Large intestine (tissue), 3 donors: ENCODE results near the gene ADPRM. TPM values are rescaled to one million over a fixed set of nuclear protein-coding genes. Genes with fewer than 3 reads are reported as not detected.
A peak's percentile ranks its signal among the peaks of the same experiment; 100 is the strongest.

ENCODE experiments used
- DNase-seq, 2 donors: peaks; one replicate each; pipeline versions ENCODE4 v3.0.0 to v3.0.0-alpha.2; 2013
- H3K27ac ChIP-seq: one replicate; pipeline ENCODE4 v1.5.1; 2013; ENCODE audit warnings: low read length
- H3K27me3 ChIP-seq: 2 replicates; pipeline ENCODE4 v1.6.1; 2013; ENCODE audit warnings: low read length; ENCODE audit not compliant: control insufficient read depth, insufficient read depth
- H3K36me3 ChIP-seq: 2 replicates; pipeline ENCODE4 v1.6.1; 2013; ENCODE audit warnings: low read length; ENCODE audit not compliant: control insufficient read depth, insufficient read depth
- H3K4me1 ChIP-seq: one replicate; pipeline ENCODE4 v1.6.1; 2013; ENCODE audit warnings: low read length; ENCODE audit not compliant: control insufficient read depth, insufficient read depth
- H3K4me3 ChIP-seq: one replicate; pipeline ENCODE4 v1.5.1; 2013; ENCODE audit warnings: low read length
- H3K9me3 ChIP-seq: one replicate; pipeline ENCODE4 v1.6.1; 2013; ENCODE audit warnings: mild to moderate bottlenecking, low read depth, low read length, moderate library complexity; ENCODE audit not compliant: control insufficient read depth
- WGBS: methylation state at CpG from one replicate; pipeline ENCODE4 v1.1.5; 2013; ENCODE audit warnings: low lambda C conversion rate; ENCODE audit not compliant: insufficient coverage; 5-methylcytosine and 5-hydroxymethylcytosine counted together
- polyA plus RNA-seq: library from polyadenylated mRNA; unstranded; fragments of 120-200 nt; gene quantifications from one replicate; pipeline ENCODE4 v1.2.1, GENCODE V29; 2013

Gene ADPRM
- polyA plus RNA-seq, 1 donor: 23.5 TPM

- H3K27me3 ChIP-seq: no peaks in the 10 kb centered on the region
- no peaks in the 10 kb centered on the region for H3K9me3 ChIP-seq
- H3K27ac ChIP-seq: peak overlapping the region; percentile 93
- 43% methylated on average over 8 of the region's 18 CpGs for WGBS
- peaks cover 9% of the 10 kb centered on the region for H3K4me1 ChIP-seq
- peaks cover 16% of the 10 kb centered on the region for H3K36me3 ChIP-seq
- peak overlapping the region; percentile 97 for H3K4me3 ChIP-seq
- peak in 1 of 2 donors; percentile 40 for DNase-seq
These were observed 863 bp downstream of the ADPRM start for GRCh38 chr17:10698096-10698818.

- Histone ChIP-seq H3K4me3 (no peak overlapping the region), H3K9me3 (no peaks in the 10 kb centered on the region), H3K27me3 (no peaks in the 10 kb centered on the region), H3K4me1 (peaks cover 6% of the 10 kb centered on the region), H3K27ac (no peak overlapping the region), H3K36me3 (peaks cover 9% of the 10 kb centered on the region)
- 100% methylated on average over 1 of the region's 1 CpG for WGBS
- DNase-seq: no peak
These were observed 2.5 kb downstream of the ADPRM start for GRCh38 chr17:10699856-10700255.

- WGBS: no CpG with 5 or more reads among the region's 2 CpGs
- DNase-seq: no peak
These were observed 5.2 kb downstream of the ADPRM start for GRCh38 chr17:10702574-10702973.

GRCh38 chr17:10705727-10706126, 8.3 kb downstream of the ADPRM start:
- no peak for DNase-seq
- H3K27ac ChIP-seq: no peak overlapping the region
- whole genome bisulfite sequencing: 87% methylated on average over 4 of the region's 5 CpGs
- no peak overlapping the region for H3K4me3 ChIP-seq
- peaks cover 45% of the 10 kb centered on the region for H3K36me3 ChIP-seq
- H3K27me3 ChIP-seq: no peaks in the 10 kb centered on the region
- H3K4me1 ChIP-seq: no peaks in the 10 kb centered on the region
- H3K9me3 ChIP-seq: no peaks in the 10 kb centered on the region

More at GRCh38 chr17:10702574-10702973, 5.2 kb downstream of the ADPRM start:
- H3K36me3 ChIP-seq: peaks cover 25% of the 10 kb centered on the region
- no peak overlapping the region for H3K4me3 ChIP-seq
- no peak overlapping the region for H3K27ac ChIP-seq
- no peaks in the 10 kb centered on the region for H3K4me1 ChIP-seq
- no peaks in the 10 kb centered on the region for H3K9me3 ChIP-seq
- H3K27me3 ChIP-seq: no peaks in the 10 kb centered on the region

GRCh38 chr17:10713318-10713717, 15.9 kb downstream of the ADPRM start:
- Histone ChIP-seq H3K4me3 (no peak overlapping the region), H3K27ac (no peak overlapping the region), H3K27me3 (no peaks in the 10 kb centered on the region), H3K9me3 (no peaks in the 10 kb centered on the region), H3K36me3 (peaks cover 44% of the 10 kb centered on the region), H3K4me1 (peaks cover 10% of the 10 kb centered on the region)
- WGBS: no CpG with 5 or more reads among the region's 2 CpGs
- DNase-seq: no peak

- peak; percentile 61 to 84 for DNase-seq
- 100% methylated on average over 1 of the region's 10 CpGs for WGBS
- Histone ChIP-seq H3K4me3 (no peak overlapping the region), H3K9me3 (no peaks in the 10 kb centered on the region), H3K27ac (peak overlapping the region; percentile 82), H3K4me1 (peaks cover 10% of the 10 kb centered on the region), H3K36me3 (peaks cover 24% of the 10 kb centered on the region), H3K27me3 (no peaks in the 10 kb centered on the region)
These were observed 18.8 kb downstream of the ADPRM start for GRCh38 chr17:10716218-10716617.

- Histone ChIP-seq H3K4me1 (peaks cover 10% of the 10 kb centered on the region), H3K36me3 (peaks cover 17% of the 10 kb centered on the region), H3K27me3 (no peaks in the 10 kb centered on the region), H3K27ac (peak overlapping the region; percentile 80), H3K9me3 (no peaks in the 10 kb centered on the region), H3K4me3 (no peak overlapping the region)
- 17% methylated on average over 1 of the region's 1 CpG for WGBS
- peak in 1 of 2 donors; percentile 47 for DNase-seq
These were observed 21.2 kb downstream of the ADPRM start for GRCh38 chr17:10718547-10718946.

GRCh38 chr17:10724546-10725195, 27.3 kb downstream of the ADPRM start:
- H3K4me1 ChIP-seq: peaks cover 45% of the 10 kb centered on the region
- H3K27ac ChIP-seq: peak overlapping the region; percentile 86
- WGBS: no CpG with 5 or more reads among the region's 11 CpGs
- no peaks in the 10 kb centered on the region for H3K27me3 ChIP-seq
- DNase-seq: peak; percentile 88 to 95
- no peaks in the 10 kb centered on the region for H3K9me3 ChIP-seq
- H3K36me3 ChIP-seq: peaks cover 18% of the 10 kb centered on the region
- no peak overlapping the region for H3K4me3 ChIP-seq

- Histone ChIP-seq H3K27ac (peak overlapping the region; percentile 76), H3K36me3 (peaks cover 18% of the 10 kb centered on the region), H3K4me1 (peaks cover 45% of the 10 kb centered on the region), H3K27me3 (no peaks in the 10 kb centered on the region), H3K4me3 (no peak overlapping the region), H3K9me3 (no peaks in the 10 kb centered on the region)
- WGBS: no CpG with 5 or more reads among the region's 3 CpGs
- peak in 1 of 2 donors; percentile 69 for DNase-seq
These were observed 27.9 kb downstream of the ADPRM start for GRCh38 chr17:10725262-10725661.

GRCh38 chr17:10726196-10726595, 28.8 kb downstream of the ADPRM start:
- Histone ChIP-seq H3K27ac (peak overlapping the region; percentile 76), H3K9me3 (no peaks in the 10 kb centered on the region), H3K36me3 (peaks cover 15% of the 10 kb centered on the region), H3K4me3 (no peak overlapping the region), H3K4me1 (peaks cover 45% of the 10 kb centered on the region), H3K27me3 (no peaks in the 10 kb centered on the region)
- no CpG with 5 or more reads among the region's 2 CpGs for WGBS
- DNase-seq: peak in 1 of 2 donors; percentile 35
